HG03139 (cell line): ENCODE results near the gene GNPTAB.

Experiments used
- ATAC-seq: cut with Tn5 transposase; IDR thresholded peaks from one replicate; pipeline ENCODE4 v1.9.1; 2021; ENCODE audit not compliant: unreplicated experiment

The GNPTAB gene

DNA sequence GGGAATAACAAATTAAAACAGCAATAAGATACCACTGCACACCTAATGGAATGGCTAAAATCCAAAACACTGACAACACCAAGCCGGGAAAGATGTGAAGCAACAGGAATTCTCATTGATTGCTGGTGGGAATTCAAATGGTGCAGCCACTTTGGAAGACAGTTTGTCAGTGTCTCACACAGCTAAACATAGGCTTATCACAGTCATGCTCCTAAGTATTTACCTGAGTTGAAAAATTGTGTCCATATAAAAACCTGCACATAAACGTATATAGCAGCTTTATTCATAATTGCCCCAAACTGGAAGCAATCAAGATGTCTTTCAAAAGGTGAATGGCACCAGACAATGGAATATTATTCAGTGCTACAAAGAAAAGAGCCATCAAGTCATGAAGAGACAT, 21.6 kb downstream of the GNPTAB start:
- no peak for ATAC-seq

GRCh38 chr12:101806265-101806664, 24.5 kb downstream of the GNPTAB start:
- ATAC-seq = no peak

GRCh38 chr12:101804409-101804808, 26.4 kb downstream of the GNPTAB start:
- no peak for ATAC-seq

GRCh38 chr12:101803978-101804377, 26.8 kb downstream of the GNPTAB start:
- ATAC-seq = no peak

DNA sequence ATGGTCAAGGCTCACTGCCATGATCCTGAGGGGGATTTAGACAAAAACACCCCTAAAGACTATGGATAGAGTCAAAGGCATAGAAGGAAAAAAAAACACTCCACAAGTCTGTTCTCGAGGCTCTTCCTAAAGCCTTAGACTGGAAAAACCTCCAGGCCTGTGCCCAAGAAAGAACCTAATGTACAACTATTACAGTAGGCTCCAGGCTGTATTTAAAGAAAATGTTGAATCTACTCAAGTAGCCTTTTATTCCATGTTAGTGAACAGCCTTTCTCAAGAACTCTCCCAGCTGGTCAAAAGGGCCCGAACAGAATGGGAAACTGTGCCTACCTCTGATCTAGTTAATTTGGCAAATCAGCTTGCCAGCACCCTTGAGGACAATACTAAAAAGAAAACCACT, 28.3 kb downstream of the GNPTAB start:
- ATAC-seq = no peak

DNA sequence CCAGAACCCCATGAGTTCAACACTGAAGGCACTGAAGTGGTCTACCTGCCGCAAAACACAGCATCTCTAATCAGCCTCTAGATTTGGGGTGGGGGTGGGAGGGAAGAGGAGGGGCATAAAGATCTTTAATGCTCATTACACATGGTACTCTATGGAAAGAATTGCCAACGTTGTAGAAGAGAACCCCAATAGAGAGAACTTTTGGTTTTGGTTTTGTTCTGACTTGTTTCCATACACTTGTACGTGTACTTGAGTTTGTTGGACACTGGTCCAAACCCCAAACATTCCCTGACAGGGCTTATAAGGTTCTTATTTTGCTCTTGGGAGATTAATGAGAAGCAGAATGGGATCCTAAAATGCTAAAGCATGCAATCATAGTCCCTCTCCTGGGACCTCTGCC, 31.0 kb downstream of the GNPTAB start:
- ATAC-seq = no peak

GRCh38 chr12:101795786-101796185, 35.0 kb downstream of the GNPTAB start:
- ATAC-seq = no peak

GRCh38 chr12:101795013-101795412, 35.7 kb downstream of the GNPTAB start:
- ATAC-seq = no peak

DNA sequence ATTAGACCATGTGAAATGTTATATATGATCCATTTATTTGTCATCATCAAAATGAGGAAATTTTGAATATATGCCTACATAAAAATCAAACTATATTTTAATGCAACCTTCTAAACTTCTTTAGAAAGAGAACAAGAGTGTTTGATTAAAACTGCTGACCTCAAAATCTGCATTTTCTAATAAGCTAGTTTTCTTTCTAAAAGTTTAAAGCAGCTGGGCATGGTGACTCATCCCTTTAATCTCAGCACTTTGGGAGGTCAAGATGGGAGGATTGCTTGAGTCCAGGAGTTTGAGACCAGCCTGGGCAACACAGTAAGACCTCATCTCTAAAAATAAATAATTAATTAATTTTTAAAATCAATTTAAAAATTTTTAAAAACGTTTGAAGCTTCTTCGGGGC, 36.2 kb downstream of the GNPTAB start:
- no peak for ATAC-seq

GRCh38 chr12:101793401-101793800, 37.4 kb downstream of the GNPTAB start:
- no peak for ATAC-seq

DNA sequence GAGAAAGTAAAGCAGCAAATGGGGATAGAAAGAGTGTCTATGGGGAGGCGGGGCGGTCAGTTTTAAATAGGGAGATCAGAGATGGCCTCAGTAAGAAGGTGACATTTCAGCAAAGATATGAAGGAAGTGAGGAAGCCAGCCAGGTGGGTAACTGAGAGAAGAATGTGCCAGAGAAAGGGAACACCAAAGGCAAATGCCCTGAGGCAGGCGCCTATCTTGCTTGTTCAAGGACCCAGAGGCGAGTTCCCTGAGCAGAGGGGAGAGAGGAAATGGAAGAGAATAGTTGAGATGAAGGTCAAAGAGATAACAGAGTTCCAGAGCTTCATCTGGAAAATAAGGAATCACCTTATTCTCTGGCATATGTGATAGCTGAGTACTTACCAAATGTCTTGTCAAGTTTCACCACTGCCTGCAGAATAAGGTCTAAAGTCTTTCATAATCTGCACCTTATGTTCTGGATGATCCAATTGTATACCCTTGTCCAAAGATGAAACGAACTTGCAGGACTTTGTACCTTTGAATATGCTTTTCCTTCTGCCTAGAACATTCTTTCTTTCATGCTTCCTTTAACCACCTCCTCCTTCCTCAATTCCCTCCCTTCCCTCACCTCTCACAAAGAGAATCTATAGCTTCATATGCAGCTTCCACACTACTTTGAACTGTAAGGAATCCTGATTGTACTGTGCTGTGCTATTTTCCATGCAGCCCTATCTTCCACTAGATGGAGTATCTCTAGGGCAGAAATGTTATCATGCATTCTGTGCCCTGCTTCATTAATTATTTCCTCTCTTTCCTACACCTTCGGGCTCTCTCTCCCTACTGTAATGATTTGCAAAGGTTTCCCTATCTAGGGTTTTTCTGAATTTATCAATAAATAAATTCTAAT, 38.5 kb downstream of the GNPTAB start:
- ATAC-seq = no peak

- ATAC-seq = no peak
Measured at GRCh38 chr12:101789171-101789570, 41.6 kb downstream of the GNPTAB start.

DNA sequence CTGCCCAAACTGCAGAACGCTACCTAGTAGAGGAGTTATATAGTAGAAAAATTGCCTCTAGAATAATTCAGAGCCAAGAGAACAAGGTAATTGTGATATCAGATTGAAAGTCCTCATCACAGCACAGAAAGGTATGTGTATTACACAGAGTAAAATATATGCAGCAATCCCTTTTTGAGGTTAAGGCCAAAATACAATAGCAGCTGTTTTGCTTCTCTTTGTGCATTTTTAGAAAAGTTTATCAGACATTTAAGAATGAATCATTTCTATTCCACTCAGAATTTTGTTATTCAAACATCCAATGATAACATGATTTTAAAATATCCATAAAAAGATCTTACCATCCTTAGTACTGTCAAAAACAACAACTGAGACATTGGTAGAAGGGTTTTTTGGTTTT, 45.1 kb downstream of the GNPTAB start:
- ATAC-seq = no peak

DNA sequence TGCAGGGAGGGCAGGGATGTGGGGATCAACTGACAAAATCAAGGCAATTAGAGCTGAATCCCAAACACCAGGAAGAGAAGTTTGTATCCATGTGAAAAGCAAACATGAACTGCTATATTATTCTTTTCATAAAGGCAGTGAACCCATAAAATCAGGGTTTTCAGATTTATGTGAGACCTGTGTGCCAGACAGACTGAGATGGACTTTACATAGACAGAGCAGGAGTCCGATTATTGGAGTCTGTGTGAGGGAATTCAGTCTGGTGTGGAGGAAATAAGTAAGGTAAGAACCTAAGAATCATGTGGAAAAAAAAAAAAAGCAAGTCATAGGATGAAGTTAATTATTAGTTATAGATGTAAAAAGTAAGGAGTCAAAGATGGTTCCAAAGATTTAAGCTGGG, 46.4 kb downstream of the GNPTAB start:
- no peak for ATAC-seq

DNA sequence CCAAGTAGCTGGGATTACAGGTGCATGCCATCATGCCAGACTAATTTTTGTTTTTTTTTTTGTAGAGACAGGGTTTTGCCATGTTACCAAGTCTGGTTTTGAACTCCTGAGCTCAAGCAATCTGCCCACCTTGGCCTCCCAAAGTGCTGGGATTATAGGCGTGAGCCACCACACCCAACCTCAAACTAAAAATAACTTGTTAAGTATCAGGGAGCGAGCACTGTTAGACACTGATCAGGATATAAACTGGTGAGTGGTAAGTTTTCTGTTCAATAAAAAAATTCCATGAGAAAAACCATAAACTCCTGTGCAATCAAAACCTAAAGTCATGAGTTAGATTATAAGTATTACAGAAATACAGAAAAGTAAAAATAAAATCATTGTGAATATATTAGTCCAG, 46.9 kb downstream of the GNPTAB start:
- ATAC-seq = no peak

- no peak for ATAC-seq
Measured at GRCh38 chr12:101783150-101783549, 47.6 kb downstream of the GNPTAB start.

GRCh38 chr12:101782273-101782731, 48.5 kb downstream of the GNPTAB start:
- ATAC-seq = no peak

DNA sequence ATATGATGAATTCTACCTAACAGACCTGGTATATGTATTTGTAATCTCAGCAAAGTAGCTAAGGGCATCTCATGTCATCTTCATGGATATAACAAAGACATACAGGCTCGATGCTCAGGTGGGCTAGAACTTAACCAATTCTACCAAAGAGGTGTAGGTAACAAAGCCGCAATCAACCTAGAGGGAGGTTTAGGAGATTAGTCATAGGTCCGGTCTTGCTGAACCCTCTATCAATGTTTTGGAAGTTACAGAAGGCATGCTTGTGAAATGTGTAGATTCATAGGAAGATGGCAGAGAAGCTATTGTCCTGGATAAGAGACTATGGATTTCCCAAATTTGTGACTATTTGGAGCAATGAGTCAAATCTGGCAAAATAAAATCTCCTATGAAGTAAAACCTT, 48.9 kb downstream of the GNPTAB start:
- ATAC-seq = no peak

GRCh38 chr12:101780599-101780998, 50.2 kb downstream of the GNPTAB start:
- ATAC-seq = no peak

DNA sequence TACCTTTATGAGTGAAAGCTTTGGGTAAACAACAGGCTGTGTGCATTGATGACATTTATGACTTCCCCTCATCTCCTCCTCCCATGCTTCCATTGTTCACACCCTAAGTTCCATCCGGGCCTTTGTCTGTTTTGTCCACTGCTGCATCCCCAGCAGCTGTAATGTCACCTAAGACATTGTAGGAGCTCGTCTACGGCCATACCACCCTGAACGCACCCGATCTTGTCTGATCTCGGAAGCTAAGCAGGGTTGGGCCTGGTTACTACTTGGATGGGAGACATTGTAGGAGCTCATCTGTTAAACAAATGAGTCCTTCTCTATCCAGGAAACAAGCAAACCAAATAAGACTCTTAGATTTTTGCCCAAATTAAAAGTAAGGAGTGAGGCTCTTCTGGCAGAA, 51.1 kb downstream of the GNPTAB start:
- ATAC-seq = no peak

DNA sequence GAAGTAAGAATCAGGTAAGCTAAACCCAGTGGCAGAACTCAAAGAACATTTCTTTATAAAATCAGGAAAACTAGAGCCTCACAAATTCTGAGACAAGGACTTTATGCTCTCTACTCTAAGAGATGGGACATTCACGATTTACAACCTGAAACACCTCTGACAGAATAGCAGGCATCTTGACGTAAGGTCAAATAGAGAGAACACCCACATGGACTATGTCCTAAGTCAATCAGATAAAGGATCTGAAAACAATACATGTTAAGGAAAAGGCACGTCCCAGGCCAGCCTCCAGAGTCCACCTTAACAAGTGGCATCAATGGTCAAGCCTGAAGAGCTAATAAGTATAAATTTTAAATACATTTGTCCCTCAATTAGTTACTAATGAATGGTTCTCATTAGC, 51.6 kb downstream of the GNPTAB start:
- ATAC-seq = no peak

GRCh38 chr12:101777978-101778377, 52.8 kb downstream of the GNPTAB start:
- ATAC-seq = no peak

GRCh38 chr12:101777485-101777884, 53.3 kb downstream of the GNPTAB start:
- no peak for ATAC-seq
